ENCODE data around the gene ADGB.

The ADGB gene

DNA sequence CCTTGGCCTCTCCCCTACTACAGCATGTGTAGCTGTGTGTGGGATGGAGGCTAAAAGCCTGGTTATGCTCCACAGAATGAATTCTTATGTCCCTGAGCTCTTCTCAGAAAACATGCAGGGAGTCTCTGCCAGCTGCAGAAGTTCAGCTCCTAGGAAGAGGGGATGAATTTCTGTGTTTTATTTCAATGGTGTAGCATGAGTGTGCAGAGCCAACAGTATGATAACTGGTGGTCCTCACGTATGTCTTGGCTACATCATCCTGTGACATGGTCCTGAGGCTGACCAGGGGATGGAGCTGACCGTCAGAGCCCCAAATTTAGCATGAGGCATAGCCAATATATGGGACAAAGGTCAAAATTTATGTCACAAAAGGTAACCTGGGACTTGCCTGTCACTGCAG lies 266.1 kb downstream of the ADGB start:
- DNase-seq: no peak
